ENCODE data around the gene PPP1R18. TPM values are rescaled to one million over a fixed set of nuclear protein-coding genes. Genes with fewer than 3 reads are reported as not detected.

Gene PPP1R18
- total RNA-seq (2022) (66.9 and 74.7 TPM in 2 replicates), Bru-seq, nascent RNA (percentile 67 among the genes with signal in this experiment), BruChase-seq, experiment 1, labeled RNA remaining after a 6-hour chase (percentile 83 among the genes with signal in this experiment), BruChase-seq, experiment 2, labeled RNA remaining after a 2-hour chase (percentile 83 among the genes with signal in this experiment)
- long read RNA-seq, transcript PPP1R18-206 (3 exons, 1,448 nt): major isoform, 11 of 20 reads
- long read RNA-seq, partial matches to known transcripts: 4 of 20 reads
- long read RNA-seq, other reads (novel, unspliced or antisense): 3 of 20 reads

DNA sequence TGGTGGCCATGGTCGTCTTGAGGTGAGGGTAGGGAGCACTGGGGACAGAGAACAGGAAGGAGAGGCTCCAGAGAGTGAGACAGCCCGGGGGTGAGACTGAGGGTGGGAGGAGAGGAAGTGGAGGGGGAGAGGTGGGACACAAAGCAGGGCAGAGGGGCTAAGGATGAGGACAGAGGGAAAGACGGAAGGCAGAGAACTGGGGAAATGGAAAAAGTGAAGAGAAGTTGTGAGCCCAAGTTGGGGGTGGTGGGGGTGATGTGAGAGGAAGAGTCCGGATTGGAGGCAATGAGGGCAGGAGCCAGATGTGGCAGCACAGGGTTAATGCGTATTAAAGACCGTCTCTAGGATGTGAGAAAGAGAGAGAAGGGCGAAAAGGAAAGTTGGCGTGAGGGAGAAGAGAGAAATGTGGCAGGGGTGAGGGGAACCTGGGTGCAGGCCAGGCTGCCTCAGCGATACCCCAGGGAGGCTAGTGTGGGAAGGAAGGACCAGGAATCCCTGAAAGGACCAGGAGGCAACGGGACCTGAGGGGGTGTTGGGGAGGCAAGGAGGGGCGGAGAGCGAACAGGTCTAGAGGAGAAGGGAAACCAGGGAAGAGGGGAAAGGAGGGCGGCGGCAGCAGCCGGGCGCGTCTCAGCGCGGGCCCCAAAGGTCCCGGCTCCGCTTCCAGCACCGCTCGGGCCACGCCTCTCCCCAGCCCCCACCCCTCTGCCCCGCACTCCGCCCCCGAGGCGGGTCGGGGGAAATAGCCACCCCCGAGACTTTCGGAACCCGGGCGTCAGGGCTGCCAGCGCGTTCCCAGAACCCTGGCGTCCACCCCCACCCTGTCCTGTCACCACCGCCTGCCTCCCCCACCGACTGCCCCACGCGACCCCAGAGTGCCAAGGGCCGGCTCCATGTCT lies at the start of gene PPP1R18:
Gene PPP1R18, minus strand, starts transcription at position 637 of the 899 bp plus-strand sequence. Its CDS starts 627 bp downstream, at position 10.
- BruUV-seq (replicated peaks): TSS peak; percentile 30
- H3K36me3 Mint-ChIP-seq (ENCODE audit: insufficient read depth, unreplicated experiment): peaks cover 27% of the 10 kb centered on the region
- ChIA-PET CTCF (interaction anchor here (0.7 to 17.5 kb wide), 4 partner anchors 10 to 54 kb away, joined by 3 to 537 read pairs (median 5); partner anchors contain the start of genes MDC1 and TUBB), POLR2A (interaction anchor here (0.6 to 6.5 kb wide), 12 partner anchors 13 to 425 kb away, joined by 3 to 251 read pairs (median 4); partner anchors contain the start of genes DDR1, DHX16, MDC1 and TUBB)
- peak within 1 kb of the TSS; percentile 80 for H3K27ac Mint-ChIP-seq (ENCODE audit: low read depth, unreplicated experiment)
- H3K4me1 Mint-ChIP-seq (ENCODE audit: insufficient read depth, unreplicated experiment): peaks cover 71% of the 10 kb centered on the region
- no peaks in the 10 kb centered on the region for H3K9me3 Mint-ChIP-seq (ENCODE audit: unreplicated experiment)
- DNase-seq (ENCODE audit: unreplicated experiment): peak; percentile 74
- intact Hi-C loops (cut with micrococcal nuclease): loop anchor here (1.0 to 5.0 kb wide), 3 partner anchors 31 to 191 kb away; partner anchors contain the start of gene MDC1
- TF ChIP-seq, protein P1, sequence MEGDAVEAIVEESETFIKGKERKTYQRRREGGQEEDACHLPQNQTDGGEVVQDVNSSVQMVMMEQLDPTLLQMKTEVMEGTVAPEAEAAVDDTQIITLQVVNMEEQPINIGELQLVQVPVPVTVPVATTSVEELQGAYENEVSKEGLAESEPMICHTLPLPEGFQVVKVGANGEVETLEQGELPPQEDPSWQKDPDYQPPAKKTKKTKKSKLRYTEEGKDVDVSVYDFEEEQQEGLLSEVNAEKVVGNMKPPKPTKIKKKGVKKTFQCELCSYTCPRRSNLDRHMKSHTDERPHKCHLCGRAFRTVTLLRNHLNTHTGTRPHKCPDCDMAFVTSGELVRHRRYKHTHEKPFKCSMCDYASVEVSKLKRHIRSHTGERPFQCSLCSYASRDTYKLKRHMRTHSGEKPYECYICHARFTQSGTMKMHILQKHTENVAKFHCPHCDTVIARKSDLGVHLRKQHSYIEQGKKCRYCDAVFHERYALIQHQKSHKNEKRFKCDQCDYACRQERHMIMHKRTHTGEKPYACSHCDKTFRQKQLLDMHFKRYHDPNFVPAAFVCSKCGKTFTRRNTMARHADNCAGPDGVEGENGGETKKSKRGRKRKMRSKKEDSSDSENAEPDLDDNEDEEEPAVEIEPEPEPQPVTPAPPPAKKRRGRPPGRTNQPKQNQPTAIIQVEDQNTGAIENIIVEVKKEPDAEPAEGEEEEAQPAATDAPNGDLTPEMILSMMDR (IDR thresholded peaks at IDR 0.05; ENCODE audit: unreplicated experiment): no peak
- no peaks in the 10 kb centered on the region for H3K27me3 Mint-ChIP-seq (ENCODE audit: insufficient read depth, unreplicated experiment)
- H3K4me3 Mint-ChIP-seq (ENCODE audit: unreplicated experiment): peak within 1 kb of the TSS; percentile 94

DNA sequence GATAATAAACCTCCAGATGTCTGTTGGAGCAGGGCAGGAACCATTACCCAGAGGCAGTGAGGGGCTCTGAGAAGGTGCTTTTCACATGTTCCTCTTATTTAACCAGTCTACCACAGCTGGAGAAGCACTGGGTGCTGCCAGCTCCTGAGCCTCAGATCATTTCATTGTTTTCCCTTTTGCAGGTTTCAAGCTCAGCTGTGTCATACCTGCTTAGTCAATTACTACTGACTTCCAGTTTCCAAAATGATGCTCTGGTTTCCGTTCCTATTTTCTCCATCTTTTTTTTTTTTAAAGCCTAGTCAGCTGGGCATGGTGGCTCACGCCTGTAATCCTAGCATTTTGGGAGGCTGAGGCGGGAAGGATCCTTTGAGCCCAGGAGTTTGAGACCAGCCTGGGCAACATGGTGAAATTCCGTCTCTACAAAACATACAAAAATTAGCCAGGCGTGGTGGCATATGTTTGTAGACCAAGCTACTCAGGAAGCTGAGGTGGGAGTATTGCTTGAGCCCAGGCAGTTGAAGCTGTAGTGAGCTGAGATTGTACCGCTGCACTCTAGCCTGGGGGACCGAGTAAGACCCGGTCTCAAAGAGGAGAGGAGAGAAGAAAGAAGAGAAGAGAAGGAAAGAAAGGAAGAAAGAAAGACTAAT lies 49.3 kb upstream of the PPP1R18 start:
- ChIA-PET POLR2A (interaction anchor here (0.6 to 0.9 kb wide), 3 partner anchors 63 to 137 kb away, joined by 3 to 4 read pairs (median 3); partner anchors contain the start of gene DHX16), CTCF (interaction anchor here (0.6 to 20.7 kb wide), 4 partner anchors 14 to 142 kb away, joined by 3 to 537 read pairs (median 33); partner anchors contain the start of gene DHX16)
- Mint-ChIP-seq H3K4me3 (ENCODE audit: unreplicated experiment) (no peak overlapping the region), H3K4me1 (ENCODE audit: insufficient read depth, unreplicated experiment) (peaks cover 15% of the 10 kb centered on the region), H3K27ac (ENCODE audit: low read depth, unreplicated experiment) (no peak overlapping the region), H3K27me3 (ENCODE audit: insufficient read depth, unreplicated experiment) (no peaks in the 10 kb centered on the region), H3K9me3 (ENCODE audit: unreplicated experiment) (no peaks in the 10 kb centered on the region), H3K36me3 (ENCODE audit: insufficient read depth, unreplicated experiment) (peaks cover 82% of the 10 kb centered on the region)
- BruUV-seq (replicated peaks): no TSS peak
- TF ChIP-seq, protein P1 (IDR thresholded peaks at IDR 0.05; ENCODE audit: unreplicated experiment): no peak
- DNase-seq (ENCODE audit: unreplicated experiment): no peak
- intact Hi-C loops (cut with micrococcal nuclease): no loop called here

GRCh38 chr6:30732237-30732943 lies 45.9 kb upstream of the PPP1R18 start:
- H3K4me1 Mint-ChIP-seq (ENCODE audit: insufficient read depth, unreplicated experiment): peaks cover 7% of the 10 kb centered on the region
- H3K9me3 Mint-ChIP-seq (ENCODE audit: unreplicated experiment): no peaks in the 10 kb centered on the region
- CTCF ChIA-PET: interaction anchor here (0.5 to 20.7 kb wide), 13 partner anchors 9 to 557 kb away, joined by 3 to 537 read pairs (median 10); partner anchors contain the start of genes DHX16, FLOT1 and NRM
- H3K36me3 Mint-ChIP-seq (ENCODE audit: insufficient read depth, unreplicated experiment): peaks cover 69% of the 10 kb centered on the region
- H3K27ac Mint-ChIP-seq (ENCODE audit: low read depth, unreplicated experiment): no peak overlapping the region
- intact Hi-C loops (cut with micrococcal nuclease): no loop called here
- DNase-seq (ENCODE audit: unreplicated experiment): no peak
- no peaks in the 10 kb centered on the region for H3K27me3 Mint-ChIP-seq (ENCODE audit: insufficient read depth, unreplicated experiment)
- no peak overlapping the region for H3K4me3 Mint-ChIP-seq (ENCODE audit: unreplicated experiment)
- no TSS peak for BruUV-seq (replicated peaks)
- POLR2A ChIA-PET: interaction anchor here (1.1 to 4.5 kb wide), 8 partner anchors 11 to 151 kb away, joined by 3 to 38 read pairs (median 18); partner anchors contain the start of genes DDR1, MDC1, MRPS18B and PPP1R10
- TF ChIP-seq, protein P1 (IDR thresholded peaks at IDR 0.05; ENCODE audit: unreplicated experiment): no peak

Data from MCF 10A (cell line).